NK-92 (cell line): ENCODE results near the gene GNL3.
A peak's percentile ranks its signal among the peaks of the same experiment; 100 is the strongest.
"Not testable (repeated sequence)": the region's sequence is repeated elsewhere in the genome, so short reads cannot be mapped to it uniquely, and the experiment has no call there.

Source experiments
- DNase-seq: peaks from one replicate; lab custom pipeline; 2025; ENCODE audit not compliant: unreplicated experiment; lab: John Stamatoyannopoulos, UW

Gene GNL3, protein sequence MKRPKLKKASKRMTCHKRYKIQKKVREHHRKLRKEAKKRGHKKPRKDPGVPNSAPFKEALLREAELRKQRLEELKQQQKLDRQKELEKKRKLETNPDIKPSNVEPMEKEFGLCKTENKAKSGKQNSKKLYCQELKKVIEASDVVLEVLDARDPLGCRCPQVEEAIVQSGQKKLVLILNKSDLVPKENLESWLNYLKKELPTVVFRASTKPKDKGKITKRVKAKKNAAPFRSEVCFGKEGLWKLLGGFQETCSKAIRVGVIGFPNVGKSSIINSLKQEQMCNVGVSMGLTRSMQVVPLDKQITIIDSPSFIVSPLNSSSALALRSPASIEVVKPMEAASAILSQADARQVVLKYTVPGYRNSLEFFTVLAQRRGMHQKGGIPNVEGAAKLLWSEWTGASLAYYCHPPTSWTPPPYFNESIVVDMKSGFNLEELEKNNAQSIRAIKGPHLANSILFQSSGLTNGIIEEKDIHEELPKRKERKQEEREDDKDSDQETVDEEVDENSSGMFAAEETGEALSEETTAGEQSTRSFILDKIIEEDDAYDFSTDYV

DNA sequence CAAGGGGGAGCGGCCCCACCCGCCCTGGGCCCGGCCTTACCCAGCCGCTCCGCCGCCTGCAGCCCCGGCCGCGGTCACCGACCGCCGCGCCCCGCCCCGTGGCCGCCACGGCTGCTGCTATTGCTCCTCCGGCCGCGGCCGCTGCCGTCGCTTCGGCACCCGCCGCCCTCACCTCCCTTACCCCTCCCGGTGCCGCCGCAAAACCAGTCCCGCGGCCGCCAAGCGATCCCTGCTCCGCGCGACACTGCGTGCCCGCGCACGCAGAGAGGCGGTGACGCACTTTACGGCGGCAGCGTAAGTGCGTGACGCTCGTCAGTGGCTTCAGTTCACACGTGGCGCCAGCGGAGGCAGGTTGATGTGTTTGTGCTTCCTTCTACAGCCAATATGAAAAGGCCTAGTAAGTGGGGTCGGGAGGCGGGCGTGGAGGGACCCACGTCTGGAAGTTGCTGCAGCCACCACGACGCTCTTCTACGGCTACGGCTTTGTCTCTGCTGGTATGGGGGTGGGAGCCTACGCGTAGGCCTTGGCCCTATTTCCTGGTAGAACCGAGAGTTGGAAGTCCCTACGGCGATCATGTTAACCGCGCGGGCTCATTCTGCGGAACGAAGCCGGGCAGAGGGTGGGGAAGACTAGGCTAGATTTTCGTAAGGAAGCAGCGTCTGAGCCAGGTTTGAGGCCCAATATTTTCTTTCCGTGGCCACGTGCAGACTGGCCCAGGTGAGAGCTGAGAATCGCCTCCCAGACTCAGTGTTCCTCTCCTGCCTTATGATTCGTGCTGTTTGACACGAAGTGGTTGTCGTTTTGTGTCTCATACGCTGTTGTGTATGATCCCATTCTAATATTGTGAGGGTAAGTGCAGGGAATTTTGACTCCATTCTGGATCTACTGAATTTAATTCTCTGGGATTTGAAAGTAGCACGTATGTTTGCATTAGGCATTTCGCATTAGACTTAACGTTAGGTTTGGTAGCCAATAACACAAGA, at the start of gene GNL3, which contains the start of gene PBRM1:
Gene GNL3 (plus strand): TSS at position 324 of the 983 bp plus-strand sequence. CDS start 61 bp downstream, at position 385.
Gene PBRM1 (minus strand): TSS at position 205 of the 983 bp plus-strand sequence.
- DNase-seq, result peak; percentile 49

DNA sequence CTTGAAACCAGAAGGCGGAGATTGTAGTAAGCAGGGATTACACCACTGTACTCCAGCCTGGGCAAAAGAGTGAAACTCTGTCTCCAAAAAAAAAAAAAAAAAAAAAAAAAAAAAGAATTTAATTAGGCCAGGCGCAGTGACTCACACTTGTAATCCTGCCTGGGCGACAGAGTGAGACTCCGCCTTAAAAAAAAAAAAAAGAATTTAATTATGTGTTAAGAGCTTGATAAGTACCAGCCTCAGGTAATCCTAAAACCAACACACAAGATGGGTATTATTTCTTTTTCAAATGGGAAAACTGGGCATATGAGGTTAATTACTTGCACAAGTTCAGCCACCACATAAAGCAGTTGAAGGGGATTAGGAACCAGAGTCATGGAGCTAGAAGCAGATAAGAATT, 49.2 kb upstream of the GNL3 start:
- no peak for DNase-seq

DNA sequence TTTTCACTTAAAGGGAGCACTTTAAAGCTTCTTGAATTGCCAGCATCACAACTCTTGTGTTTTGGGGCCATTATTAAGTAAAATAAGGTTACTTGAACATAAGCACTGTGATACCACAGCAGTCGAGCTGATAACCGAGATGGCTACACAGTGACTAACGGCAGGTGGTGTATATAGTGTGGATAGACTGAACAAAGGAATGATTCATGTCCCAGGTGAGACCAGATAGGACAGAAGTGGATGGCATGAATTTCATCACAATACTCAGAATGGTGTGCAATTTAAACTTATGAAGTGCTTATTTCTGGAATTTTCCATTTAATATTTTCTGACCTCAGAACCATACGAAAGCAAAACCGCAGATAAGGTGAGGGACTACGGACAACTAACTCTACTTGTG, 40.3 kb upstream of the GNL3 start:
- DNase-seq, result no peak

DNA sequence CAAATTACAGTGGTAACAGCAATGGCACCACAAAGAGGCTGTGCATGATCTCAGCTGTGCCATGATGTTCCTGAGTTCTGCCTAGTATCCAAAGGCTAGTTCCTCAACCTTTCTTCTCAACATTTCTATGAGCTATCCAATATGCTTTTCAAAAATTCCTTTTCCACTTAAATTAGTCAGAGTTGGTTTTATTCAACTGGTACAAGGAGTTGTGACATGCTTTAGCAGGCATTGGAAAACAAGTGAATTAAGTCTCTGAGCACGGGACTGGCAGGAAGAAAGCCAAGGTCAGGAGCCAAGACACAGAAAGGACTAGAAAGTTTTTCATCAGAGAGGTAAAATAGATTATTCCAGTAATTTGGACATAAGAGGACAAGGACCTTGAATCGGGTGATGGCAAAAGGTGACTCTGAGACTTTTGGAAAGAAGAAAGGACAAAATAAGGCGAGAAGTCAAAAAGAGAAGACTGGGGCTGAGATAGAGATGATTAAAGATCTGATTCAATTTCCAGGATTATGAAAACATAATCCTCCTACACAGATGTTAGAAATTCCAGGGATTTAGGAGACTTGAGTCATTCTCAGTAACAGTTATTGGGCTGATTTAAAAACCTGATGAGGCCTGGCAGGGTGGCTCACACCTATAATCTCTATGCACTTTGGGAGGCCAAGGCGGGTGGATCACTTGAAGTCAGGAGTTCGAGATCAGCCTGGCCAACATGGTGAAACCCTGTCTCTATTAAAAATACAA, 36.2 kb upstream of the GNL3 start:
- no peak for DNase-seq

DNA sequence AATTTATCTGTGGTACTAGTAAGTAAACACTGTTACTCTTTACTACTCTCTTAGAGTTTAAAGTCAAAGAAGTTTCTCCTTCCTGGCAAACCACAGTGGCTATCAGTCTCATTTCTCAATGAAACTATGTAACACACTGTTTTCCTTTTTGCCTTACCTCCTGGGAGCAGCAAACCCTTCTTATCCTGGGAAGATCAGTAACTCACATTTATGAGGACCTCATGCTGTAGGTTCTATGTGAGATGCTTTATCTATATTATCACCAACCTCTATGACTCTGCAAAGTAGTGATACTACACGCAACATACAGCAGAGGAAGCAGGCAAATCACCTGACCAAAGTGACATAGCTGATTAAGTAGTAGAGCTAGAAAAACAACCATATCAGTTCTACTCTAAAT, 35.4 kb upstream of the GNL3 start:
- DNase-seq, result no peak

DNA sequence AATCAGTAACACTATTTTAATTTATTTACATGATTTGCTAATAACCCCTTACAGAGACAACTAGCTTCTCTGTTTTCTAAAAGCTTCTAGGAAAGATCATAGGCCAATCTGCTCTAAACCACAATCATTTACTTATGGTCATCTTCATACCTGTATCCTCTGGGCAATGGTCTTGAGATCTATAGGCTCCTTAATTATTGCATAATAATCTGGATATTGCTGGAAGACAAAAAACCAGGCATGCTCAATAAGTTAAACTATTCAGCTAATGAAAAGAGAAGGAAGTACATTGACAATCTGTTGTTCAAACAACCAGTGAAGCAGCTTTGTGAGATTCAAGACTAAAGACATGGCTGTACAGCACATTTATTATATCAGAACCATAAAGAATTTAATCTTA, 34.2 kb upstream of the GNL3 start:
- no peak for DNase-seq

DNA sequence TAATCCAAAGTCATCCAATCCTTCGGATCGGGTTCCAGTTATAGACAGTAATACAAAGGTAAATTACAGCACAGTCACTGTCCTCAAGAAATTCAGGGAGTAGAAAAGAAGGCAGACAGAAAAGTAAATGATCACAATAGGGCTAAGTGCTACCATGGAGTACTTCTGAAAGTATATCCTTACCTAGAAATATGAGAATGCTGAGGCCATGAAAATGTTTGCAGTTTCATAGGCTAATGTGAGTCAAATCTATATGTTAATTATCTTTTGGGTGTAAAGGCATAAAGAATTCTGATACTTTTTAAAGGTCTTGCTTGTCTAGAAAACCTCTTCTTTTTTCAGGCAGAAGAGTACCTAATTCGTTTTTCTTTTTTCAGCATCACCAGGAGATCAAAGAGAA, 29.9 kb upstream of the GNL3 start:
- no peak for DNase-seq

DNA sequence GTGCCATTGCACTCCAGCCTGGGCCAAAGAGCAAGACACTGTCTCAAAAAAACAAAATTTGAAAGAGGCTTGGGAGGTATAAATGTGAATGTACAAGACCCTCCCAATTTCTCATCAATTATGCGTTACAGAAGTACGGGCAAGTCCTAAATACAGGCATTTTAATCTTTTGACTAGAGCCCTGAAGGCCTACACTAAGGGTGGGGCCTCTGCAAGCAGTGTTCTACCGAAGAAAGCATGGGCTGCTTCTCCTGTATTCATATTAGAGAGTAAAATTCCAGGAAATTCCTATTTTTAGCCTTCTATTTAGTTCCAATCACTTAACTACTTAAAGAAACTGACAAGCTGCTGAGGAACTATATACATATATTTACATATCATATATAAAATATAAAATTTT, 25.8 kb upstream of the GNL3 start:
- no peak for DNase-seq

DNA sequence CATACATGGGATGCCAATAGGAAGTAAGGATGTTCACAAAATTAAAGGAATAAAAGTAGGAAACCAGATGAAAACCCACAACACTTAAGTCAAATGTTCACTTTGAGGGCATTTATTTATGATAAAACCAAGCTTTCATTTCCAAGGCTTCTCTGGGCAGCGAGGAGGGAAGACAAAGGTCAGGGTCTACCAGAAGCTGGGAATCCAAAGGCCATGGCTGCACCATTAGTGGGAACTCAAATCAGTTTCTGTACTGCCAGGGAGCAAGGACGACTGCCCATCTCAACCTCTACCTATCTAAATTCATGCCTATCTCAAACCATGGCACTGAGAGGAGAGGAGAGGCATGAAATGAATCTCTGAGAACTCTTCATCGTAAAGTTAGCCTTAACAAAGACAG, 22.7 kb upstream of the GNL3 start:
- no peak for DNase-seq

DNA sequence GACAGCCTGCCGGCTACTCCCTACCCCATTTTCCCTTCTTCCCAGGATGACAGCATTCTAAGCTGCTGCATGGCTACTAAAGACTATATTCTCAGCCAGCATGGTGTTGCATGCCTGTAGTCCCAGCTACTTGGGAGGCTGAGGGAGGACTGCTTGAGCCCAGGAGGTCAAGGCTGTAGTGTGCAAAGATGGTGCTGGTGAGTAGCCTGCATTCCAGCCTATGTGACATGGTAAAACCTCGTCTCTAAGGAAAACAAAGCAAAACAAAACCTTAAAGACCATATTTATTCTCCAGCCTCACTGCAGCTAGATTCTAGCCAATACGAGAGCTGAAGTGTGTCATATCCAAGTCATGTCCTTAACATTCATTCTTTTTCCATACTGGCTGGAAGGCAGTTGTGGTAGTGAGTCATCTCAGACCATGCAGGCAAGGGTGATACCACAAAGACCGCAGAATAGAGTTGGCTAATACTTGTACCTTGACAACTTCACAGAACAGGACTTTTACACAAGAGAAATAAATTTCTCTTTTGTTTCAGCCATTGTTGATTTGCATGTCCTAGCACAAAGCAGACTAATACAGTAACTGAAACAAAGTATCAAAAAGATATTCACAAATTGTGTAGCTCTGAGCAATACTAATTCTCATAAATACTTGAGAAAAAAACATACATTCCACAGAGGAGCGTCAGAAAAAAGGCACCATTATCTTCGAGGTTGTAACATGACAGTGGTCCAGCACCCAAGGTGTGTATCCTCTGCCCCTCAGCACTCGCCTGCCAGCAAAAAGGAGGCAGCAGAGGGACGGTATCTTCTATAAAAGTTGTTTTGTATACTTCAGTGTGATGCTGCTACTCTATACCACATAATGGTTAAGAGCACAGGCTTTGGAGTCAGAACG, 15.0 kb upstream of the GNL3 start:
- DNase-seq, result no peak

DNA sequence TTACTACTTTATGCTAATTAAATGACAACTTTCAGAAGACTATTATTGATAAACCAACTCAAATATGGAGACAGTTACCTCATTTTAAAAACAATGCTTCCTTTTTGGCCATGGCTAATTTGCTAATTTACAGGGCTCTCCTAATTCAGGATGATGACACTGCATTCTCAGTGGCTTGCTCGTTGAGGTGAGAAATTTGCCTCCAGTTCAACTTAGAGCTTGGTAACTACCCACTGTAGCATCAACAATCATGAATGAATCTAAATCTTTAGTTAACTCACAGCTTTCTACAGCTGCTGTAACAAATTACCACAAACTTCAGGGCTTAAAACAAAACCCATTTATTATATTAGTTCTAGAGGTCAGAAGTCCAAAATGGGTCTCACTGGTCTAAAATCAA, 14.2 kb upstream of the GNL3 start:
- DNase-seq, result no peak

DNA sequence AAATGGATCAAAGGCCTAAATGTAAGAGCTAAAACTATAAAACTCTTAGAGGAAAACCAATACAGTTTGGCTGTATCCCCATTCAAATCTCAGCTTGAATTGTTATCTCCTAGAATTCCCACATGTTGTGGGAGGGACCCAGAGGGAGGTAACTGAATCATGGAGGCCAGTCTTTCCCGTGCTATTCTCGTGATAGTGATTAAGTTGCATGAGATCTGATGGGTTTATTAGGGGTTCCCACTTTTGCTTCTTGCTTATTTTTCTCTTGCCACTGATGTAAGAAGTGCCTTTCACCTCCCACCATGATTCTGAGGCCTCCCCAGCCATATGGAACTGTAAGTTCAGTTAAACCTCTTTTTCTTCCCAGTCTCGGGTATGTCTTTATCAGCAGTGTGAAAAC, 9.6 kb upstream of the GNL3 start:
- not testable (repeated sequence) for DNase-seq

DNA sequence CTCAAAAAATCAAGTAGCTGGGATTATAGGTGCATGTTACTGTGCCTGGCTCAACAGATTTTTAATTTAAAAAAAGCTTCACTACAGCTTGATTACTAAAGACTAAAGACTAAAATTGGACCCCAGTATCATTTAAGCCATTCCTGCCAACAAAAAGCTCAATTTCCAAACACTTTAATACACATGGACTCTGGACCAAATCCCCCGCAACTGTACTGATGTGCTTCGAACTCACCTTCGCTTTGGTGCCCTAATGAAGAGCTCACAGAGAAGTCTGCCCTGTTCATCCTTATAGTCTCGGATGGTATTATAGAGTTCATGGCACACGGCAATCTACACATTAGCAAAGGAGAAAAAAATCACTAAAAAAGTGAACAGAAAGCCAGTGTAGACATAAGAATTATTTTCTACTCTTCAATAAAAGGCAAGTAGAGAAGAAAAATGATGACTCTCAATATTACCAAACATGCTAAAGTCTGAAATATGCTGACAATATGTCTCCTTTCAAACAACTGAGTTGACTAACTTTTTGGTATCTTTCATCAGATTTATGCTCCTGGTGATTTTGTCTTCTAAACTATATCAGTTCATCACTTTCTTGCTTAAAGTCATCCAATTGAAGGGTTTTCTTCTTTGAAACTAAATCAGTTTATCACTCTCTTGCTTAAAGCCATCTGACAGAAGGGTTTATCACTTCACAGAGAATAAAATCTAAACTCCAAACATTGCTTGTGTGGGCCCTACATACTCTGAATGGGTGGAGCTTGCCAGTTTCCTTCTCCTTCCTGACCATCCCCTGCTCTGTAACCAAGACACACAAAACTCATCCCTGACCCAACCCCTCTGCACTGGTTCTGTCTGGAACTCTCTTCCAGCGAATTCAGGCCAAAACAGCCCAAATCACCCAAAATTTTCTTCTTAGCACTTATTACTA, 7.3 kb upstream of the GNL3 start:
- DNase-seq, result no peak

DNA sequence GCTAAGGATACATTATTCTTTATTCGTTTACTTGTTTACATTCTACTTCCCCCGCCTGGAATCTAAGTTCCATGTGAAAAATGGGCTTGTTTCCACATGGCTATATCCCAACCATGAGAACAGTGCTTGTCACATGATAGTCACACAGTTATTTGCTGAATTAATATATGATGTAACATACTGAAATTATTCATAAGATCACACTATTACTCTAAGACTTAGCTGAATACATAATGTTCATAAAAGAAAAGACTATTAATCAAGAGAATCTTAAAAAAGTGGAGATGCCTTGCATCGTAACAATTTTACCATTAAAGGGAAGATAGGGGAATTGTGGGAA, 6.7 kb upstream of the GNL3 start:
- no peak for DNase-seq

DNA sequence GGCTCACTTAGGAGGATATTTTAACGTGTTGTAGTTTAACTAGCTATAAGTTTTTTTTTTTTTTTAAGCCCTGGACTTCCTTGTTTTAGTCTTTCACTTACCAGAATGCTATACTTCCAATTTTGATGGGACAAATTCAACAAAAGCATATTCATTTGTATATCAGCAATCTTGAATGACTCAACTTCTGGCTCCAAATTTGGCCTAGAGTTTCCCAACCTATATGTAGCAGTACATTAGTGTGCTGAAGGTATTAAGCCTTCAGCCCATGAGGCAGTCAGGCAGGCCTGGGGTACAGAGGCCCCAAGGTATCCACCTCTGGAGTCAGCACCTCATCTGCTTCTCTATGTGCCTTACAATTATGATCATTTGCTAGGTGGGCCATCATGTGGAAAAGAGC, 6.0 kb upstream of the GNL3 start:
- DNase-seq, result no peak

DNA sequence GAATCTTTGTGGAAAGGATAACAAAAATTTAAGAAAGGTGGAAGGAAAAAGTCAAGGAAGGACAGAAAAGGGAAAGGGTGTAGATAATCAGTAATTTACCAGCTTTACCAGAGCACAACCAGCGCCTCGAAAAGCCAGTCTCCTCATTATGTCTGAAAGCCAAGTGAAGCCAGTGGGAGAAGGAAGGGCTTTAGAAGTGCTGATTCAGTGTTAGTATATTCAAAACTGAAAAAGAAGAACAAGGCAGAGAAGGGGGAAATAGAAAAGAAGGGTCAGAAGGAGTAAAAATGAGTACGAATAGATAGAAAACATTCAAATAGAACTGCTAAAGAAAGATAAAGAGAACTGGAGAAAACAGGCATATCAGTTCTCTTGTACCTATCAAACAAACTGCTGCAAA, 4.2 kb upstream of the GNL3 start:
- no peak for DNase-seq

DNA sequence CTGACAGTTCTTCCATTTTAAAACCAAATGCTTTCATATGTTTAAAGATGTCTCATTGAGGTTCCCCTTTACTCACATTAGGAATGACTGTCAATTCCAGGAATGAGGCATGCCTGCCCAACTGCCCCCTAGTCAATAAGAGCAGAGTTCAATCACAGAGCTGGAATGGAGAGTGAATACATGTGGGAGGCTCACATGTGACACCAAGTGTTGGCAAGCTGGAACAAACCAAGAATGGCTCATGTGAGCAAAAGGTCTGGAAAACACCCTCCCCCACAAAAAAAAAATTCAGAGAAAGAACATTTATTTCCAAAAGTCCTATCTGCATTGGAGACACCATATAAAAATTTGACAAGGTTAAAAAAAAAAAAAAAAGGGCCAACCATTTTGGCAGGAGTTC, 3.8 kb upstream of the GNL3 start:
- DNase-seq, result no peak

DNA sequence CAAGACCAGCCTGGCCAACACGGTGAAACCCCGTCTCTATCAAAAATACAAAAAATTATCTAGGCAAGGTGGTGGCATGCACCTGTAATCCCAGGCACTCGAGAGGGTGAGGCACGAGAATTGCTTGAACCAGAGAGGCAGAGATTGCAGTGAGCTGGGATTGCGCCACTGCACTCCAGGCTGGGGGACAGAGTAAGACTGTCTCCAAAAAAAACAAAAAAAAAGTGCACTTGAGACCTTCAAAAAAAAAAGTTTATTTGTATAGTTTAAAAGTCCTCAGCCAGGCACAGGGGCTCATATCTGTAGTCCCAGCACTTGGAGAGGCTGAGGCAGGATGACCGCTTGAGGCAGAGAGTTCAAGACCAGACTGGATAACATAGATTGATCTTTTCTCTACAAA, 2.2 kb upstream of the GNL3 start:
- no peak for DNase-seq

DNA sequence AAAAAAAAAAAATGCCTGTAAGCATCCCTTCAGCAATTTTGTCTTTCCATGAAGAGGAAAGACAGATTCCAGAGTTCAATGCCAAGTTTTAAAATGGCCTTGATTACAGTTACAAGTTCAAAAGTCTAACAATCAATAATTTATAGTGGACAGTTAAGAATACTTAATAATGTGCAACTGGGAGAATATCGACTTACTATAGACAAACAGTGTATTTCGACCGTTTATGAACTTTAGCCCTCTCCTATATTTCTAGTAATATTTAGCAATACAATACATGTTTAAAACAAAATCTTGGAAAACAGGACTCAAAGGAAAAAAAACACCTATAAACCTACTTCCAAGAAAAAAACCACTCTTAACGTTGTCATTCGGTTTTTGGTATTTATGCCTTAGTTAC, 1.6 kb upstream of the GNL3 start:
- DNase-seq, result no peak
